AG09309 (cell line): ENCODE results near the gene ANKLE2.

Experiments used
- DNase-seq: peaks from one replicate; pipeline ENCODE4 v3.0.0-alpha.2; 2010; ENCODE audit warnings: low read depth
- H3K4me3 ChIP-seq: 2 replicates; pipeline ENCODE4 v1.5.1; 2011; ENCODE audit warnings: mild to moderate bottlenecking, low read depth, low read length, moderate library complexity; ENCODE audit not compliant: control insufficient read depth
- CTCF ChIP-seq: IDR thresholded peaks from 2 replicates; pipeline ENCODE4 v1.5.1; 2011; ENCODE audit warnings: mild to moderate bottlenecking, low read depth, low read length, inconsistent platforms; ENCODE audit not compliant: insufficient read depth, control insufficient read depth; ENCODE audit errors: missing control alignments

ANKLE2 gene

GRCh38 chr12:132788375-132789098 is 26.9 kb upstream of the ANKLE2 start:
- no peak for DNase-seq
- TF ChIP-seq CTCF, result no peak
- H3K4me3 ChIP-seq, result no peak overlapping the region

- no peak for TF ChIP-seq CTCF
- no peak overlapping the region for H3K4me3 ChIP-seq
- DNase-seq, result no peak
These were observed 26.2 kb upstream of the ANKLE2 start for GRCh38 chr12:132787877-132788276.

GRCh38 chr12:132786192-132786591 is 24.6 kb upstream of the ANKLE2 start:
- no peak overlapping the region for H3K4me3 ChIP-seq
- no peak for TF ChIP-seq CTCF
- DNase-seq, result no peak

GRCh38 chr12:132784580-132784979 is 22.9 kb upstream of the ANKLE2 start:
- no peak for TF ChIP-seq CTCF
- DNase-seq, result no peak
- H3K4me3 ChIP-seq, result no peak overlapping the region

- no peak for TF ChIP-seq CTCF
- no peak overlapping the region for H3K4me3 ChIP-seq
- no peak for DNase-seq
These were observed 22.4 kb upstream of the ANKLE2 start for GRCh38 chr12:132783917-132784531.

- TF ChIP-seq CTCF, result no peak
- DNase-seq, result no peak
- H3K4me3 ChIP-seq, result no peak overlapping the region
These were observed 20.3 kb upstream of the ANKLE2 start for GRCh38 chr12:132781938-132782337.
